Left forelimb (tissue), 1 donor: ENCODE measurements around the gene WAC.

ENCODE experiments used
- DNase-seq: peaks from one replicate; pipeline ENCODE4 v3.0.0-alpha.2; 2018; ENCODE audit warnings: low spot score

The WAC gene

DNA sequence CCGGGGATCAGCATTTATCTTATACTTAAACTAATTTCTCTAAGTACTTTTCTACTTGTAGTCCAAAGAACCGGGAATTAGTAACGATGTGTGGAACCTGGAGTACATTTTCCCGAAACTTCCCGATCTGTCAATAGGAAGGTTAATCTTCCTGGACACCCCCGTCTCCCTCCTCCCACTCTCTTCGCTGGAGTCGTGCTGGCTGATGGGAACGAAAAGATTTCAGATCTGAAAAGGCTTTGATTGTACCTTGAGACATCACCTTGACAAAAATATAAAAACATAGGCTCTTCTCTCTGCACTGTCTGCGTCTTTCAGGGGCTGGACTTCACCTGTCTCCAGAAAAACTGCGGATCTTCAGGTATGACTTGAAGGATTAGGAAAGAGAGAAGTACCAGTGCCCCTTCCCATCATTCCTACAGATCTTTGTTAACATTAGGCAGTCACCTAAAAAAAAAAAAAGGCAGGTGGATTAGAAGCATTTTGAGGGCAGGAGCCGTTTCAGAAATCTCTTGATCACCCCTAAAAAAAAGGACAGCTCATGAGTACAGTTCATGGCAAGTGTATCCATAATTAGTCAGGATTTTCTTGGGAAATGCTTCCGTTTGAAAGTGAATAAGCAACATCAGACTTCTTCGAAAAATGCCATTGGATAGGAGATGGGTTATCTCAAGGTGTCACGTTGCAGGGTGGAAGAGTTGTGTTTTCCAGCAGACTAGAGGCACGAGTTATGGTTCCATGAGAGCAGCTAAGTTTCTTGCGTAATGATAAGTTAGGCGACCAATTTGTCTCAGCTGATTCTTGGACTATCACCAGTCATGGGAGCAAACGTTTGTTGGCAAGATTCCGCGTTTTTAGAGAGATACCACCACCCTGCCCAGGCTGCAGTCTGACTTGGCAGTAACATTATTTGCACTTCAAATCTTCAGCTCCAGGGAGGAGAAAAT lies 136.6 kb downstream of the WAC start:
- DNase-seq: no peak
